Measurements from ENCODE around the gene RPS6KA2.
A peak's percentile ranks its signal among the peaks of the same experiment; 100 is the strongest.

Gene RPS6KA2

DNA sequence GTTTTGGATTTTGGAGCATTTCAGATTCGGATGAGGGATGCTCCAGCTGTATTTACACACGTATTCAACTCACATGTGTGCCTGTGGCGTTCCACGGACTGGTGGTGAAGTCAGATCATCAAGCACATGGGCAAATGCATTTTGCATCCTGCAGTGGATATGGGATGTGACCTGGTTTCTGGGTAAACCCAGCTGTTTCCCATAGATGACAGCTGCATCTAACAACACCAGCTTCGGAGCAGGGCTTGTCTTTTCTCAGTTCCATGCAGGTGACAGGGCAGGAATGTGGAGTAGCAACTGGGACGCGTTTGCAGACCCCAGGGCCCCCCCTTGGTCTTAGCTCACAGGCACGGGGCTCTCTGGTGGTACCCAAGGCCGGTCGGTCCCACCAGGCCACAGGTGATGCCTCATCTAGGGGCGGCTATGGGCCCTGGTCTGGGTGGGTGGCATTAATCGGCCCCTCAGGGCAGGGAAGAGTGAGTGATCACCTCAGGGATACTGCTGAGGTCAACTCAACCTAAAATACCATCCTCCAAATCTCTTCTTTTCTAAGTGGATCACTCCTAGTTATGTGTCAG, 123.8 kb downstream of the RPS6KA2 start:
- no peak for DNase-seq (ENCODE audit: low read depth in 3 of 3)

DNA sequence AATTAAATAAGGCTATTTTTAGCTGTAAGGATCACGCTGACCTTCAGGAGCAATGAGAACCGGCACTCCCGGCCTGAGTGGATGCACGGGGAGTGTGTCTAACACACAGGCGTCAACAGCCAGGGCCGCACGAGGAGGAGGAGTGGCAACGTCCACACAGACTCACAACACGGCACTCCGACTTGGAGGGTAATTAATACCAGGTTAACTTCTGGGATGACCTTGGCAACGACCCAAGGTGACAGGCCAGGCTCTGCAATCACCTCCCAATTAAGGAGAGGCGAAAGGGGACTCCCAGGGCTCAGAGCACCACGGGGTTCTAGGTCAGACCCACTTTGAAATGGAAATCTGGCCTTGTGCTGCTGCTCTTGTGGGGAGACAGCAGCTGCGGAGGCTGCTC, 124.6 kb downstream of the RPS6KA2 start:
- no peak for DNase-seq (ENCODE audit: low read depth in 3 of 3)

DNA sequence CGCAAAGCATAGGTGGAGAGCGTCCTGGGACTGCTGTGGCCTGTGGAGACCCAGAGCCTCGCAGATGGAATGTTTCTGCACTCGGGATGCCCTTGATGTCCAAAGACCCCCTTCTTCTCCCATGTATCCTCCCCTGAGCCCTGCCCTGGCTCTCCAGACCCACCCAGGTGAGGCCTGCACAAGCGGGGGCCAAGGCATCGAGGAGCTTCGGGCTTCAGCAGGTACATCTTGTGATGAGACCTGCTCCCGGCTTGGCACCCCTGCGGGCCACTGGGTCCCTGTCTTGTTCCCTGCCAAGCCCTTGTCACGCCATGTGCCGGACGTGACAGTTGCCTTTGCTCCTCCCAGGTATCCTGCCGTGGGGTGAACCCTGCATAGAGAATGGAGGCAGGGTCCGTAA, 125.8 kb downstream of the RPS6KA2 start:
- DNase-seq (ENCODE audit: low read depth in 3 of 3), result no peak

DNA sequence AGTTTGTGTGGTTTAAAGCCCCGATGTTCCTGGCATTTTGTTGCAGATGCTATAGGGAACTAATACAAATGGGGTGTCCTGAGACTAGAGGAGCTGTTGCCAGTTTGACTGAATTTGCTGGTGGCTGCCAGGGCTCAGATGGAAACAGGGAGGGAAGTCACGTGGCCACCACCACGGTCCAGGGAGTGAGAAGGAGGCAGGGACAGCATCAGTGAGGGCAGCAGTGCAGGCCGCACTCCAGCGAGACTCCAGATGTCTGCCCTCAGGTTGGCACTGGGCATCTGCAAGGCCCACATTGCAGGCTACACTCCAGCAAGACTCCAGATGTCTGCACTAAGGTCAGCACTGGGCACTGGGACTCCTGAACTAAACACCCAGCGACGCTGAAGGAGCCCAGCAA, 126.8 kb downstream of the RPS6KA2 start:
- DNase-seq (ENCODE audit: low read depth in 3 of 3), result no peak

DNA sequence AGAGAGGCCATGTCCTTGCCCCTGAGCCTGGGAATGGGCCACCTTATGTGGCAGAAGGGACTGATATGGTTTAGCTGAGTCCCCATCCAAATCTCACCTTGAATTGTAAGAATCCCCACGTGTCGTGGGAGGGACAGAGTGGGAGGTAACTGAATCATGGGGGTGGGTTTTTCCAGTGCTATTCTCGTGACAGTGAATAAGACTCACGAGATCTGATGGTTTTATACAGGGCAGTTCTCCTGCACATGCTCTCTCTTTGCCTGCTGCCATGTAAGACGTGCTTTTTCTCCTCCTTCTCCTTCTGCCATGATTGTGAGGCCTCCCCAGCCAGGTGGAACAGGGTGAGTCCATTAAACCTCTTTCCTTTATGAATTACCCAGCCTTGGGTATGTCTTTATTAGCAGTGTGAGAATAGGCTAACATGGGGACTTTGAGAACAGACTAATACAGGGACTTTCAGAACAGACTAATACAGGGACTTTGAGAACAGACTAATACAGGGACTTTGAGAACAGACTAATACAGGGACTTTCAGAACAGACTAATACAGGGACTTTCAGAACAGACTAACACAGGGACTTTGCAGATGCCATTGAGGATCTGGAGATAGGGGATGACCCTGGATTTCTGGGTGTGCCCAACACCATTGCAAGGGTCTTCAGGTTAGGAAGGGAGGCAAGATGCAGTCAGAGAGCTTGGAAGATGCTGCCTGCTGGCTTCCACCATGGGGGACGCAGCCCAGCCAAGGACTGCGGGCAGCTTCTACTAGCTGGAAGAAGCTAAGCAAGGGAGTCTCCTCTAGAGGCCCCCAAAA, 127.5 kb downstream of the RPS6KA2 start:
- no peak for DNase-seq (ENCODE audit: low read depth in 3 of 3)

DNA sequence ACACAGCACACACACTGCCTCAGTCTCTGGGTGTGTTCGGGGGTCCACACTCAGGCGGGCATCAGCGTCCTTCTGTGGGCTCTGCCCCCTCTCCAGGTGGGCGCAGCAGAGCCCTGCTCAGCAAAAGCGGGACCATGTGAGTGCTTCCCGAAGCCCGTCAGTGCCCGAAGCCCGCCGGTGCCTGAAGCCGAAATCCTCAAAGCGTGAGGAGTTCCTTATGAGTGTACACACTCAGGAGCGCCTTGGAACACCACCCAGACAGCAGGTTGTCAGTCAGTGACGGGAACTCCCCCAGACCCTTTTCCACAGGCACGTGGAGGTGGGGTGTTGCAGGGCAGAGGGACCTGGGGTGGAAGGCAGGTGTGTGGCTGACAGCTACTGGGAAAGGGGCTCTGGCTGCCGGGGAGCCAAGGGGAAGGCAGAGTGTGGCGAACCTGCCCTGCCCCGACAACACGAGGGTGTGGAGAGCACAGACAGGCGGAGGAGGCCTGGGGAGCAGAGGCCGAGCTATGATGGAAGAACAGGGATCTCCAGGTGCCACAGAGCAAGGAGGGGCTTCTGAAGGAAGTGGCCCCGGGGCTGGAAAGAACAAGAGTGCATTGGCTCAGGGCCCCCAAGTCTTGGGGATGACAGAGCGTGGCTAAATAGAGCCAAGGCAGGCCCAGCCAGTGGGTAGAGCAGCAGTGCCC, 128.2 kb downstream of the RPS6KA2 start:
- DNase-seq (ENCODE audit: low read depth in 3 of 3), result no peak

DNA sequence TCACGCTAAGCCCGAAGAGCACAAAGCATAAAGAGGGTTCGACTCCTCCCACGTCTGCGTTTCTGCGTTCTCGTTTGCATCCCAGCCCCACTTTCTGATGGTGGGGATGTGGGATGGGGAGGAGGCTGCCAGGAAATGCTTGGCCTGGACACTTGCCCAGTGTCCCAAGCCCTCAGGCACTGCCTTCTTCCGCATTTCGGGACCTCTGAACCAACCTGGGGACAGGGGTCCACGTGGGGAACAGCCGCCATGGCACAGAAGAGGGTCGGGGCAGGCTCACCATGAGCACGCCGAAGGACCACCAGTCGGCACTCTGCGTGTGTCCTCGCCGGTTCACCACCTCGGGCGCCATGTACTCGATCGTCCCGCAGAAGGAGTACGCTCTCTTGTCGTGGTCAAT, 128.8 kb downstream of the RPS6KA2 start:
- no peak for DNase-seq (ENCODE audit: low read depth in 3 of 3)

DNA sequence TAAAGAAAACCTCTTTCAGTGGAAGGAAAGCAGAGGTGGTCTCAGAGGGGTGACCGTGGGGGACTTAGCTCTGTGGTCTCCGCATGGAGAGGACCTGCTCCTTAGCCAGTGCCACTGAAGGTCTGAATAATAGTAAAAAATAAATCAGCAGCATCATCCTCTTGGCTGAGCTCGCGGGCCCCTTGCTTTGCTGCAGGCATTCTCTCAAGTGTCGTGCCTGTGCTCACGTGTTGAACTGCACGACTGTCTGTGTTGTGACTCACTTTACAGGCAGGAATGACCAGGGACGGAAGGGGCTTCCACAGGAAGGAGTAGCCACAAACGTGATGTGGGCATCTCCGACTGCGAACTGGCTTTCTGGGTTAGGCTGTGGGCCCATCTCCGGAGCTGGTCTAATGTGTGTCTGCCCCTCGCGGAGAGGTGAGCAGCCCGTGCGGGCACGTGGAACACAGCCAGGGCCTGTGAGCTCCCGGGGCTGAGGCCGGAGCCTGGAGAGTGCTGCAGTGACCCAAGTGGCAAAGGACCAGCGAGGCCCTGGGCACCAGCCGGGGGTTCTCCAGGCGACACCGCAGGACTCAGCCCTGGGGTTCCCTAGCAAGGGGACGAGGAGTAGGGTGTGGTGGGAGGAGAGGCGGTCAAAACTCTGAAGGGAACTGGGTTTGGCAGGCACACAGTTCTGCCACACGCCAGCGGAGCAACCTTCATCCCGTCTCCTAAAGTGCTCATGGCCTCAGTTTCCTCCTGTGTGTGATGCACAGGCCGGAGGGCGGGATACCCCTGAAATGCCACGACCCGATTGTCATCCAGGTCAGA, 129.8 kb downstream of the RPS6KA2 start:
- DNase-seq (ENCODE audit: low read depth in 3 of 3), result no peak

DNA sequence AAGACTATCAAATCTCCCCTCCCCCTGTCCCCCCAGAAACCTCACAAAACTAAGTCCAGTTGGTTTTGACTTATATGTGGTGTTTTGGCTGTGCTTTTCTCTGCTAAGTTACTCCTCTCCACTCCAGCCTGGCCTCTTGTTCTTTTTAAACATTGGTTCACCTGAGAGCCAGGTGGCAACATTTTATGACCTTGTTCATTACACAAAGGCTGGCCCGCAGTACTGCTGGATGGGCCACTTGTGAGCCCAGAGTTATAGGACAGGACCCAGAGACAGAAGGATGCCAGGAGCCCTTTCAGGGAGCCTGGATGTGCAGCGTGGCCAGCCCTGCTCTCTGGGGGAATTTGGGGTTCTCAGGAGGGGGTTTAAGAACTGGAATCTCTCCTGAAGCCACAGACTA, 130.6 kb downstream of the RPS6KA2 start:
- no peak for DNase-seq (ENCODE audit: low read depth in 3 of 3)

DNA sequence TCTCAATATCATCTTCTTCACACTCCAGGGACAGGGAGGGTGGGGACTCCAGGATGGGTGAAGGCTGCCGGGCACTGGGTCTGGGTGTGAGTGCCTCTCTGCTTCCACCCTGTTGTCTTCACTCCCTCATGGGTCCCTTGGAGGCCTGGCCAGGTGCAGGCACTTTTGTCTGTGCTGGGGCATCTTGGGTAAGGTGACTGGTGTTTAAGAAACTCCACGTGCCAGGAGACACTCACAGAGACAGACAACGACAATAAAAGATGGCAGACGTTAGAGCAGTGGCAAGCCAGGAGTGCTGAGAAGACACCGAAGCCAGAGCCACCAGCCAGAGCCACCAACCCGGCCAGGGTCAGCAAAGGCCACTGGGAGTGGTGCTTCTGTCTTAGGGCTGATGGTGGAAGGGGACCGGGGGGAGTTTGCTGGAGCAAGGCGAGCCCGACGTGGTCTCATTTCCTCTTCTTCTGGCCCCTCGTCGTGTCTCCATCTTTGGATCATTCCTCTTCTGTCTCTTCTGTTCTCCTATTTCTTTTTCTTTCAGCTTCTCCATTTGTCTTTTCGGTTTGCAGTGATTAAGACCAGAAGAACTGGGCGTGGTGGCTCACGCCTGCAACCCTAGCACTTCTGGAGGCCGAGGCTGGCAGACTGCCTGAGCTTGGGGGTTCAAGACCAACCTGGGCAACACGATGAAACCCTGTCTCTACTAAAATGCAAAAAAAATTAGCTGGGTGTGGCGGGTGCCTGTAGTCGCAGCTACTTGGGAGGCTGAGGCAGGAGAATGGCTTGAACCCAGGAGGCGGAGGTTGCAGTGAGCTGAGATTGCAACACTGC, 131.3 kb downstream of the RPS6KA2 start:
- DNase-seq (ENCODE audit: low read depth in 3 of 3), result no peak

DNA sequence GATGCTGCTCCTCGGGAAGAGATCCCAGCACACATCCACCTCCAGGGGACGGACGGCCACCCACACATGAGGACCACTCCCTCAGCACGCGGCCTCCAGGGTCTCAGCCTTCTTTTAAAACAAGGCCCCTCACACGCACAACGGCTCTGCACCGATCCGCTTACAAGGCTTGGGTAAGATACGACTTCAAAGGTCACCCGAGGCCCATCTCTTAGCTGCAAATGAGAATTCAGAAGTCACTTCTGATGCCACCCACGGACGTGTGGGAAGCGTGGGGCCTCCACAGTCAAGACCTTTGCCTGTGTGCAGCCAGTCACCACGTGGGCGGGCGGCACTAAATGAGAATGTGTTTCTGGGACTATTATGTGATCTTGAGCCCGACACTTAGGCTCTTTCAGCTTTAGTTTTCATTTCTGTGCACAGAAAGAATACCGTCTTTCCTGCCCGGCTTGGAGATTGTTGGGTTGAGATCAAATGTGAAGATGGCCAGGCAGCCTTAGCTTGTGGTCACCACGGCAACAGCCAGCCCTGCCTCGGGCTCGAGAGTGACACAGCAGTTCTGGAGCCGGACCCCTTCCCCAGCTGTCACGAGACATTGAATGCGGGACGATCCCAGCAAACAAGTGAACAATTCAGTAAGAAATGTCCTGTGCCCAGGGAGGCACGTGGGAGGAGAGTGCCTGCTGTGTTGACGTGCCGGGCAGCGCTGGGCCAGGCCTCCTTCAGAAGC, 132.1 kb downstream of the RPS6KA2 start:
- DNase-seq (ENCODE audit: low read depth in 3 of 3), result peak; percentile 6 to 48 (median 24)

DNA sequence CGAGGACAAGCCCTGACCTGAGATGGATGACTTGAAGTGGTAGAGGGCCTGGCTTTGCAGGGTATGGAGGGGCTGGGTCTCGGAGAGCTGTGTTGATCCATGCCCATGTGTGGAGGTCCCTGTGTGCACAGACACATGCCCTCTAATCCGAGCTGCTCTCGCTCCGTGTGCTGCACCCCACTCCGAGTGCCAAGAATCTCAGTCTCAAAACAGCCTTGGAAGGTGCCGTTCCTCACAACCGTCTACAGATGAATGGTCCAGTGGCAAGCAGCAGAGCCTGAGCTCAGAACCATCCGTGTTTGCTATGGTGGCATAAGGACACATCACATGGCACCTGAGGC, 133.0 kb downstream of the RPS6KA2 start:
- no peak for DNase-seq (ENCODE audit: low read depth in 3 of 3)

DNA sequence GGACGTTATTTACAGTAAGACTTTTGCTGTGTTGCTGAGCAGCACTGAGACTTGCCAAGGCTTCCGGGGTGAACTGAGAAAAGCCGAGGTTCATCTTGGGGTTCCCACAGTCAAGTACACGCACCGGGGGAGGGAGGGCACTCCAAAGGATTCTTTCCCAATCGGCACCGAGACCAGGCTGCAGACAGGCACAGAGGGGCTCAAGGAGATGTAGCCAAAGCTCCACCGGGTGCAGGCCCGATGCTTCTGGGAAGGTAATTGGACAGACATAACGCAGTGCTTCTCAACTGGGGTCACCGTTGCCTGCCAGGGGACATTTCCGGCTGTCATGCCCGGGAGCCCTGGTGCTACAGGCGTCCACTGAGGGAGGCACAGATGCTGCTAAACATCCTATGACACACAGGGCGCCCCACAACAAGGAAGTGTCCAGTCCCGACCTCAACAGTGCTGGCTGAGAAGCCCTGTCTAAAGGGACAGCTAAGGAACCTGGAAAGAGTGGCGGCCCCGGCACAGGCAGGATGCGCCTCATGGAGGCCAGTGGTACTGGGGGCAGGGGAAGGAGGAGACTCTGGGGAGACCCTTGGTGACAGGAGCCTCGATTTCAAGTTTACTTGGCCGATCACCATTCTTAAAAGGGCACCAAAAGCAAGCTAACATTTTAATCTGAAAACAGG, 133.5 kb downstream of the RPS6KA2 start:
- no peak for DNase-seq (ENCODE audit: low read depth in 3 of 3)

DNA sequence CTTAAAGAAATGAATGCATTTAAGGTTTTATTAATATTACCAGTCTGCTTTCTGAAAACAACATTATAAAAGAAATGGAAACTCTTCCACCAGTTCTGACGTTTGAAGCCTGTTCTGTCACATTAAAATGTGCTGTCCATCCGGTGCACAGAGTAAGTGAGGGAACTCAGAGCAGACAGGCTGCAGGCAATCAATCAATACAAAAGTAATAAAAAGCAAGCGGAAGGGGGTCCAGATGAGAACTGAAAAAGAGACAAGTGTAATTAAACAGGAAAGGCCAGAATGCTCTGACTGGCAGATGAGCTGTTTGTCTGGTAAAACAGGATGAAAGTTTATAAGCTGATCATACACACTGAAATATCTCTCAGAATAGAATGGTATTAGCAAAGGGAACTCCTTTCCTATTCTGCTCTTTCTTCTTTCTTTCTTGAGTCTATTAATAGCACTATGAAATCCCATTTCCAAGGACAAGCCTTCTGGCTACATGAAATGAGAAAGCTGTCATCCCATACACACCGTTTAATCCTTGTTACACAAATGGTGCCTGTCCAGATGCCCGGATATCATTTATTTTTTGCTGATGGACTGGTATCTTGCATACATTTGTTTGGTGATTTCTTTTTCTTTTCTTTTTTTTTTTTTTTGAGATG, 134.8 kb downstream of the RPS6KA2 start:
- DNase-seq (ENCODE audit: low read depth in 3 of 3), result no peak

DNA sequence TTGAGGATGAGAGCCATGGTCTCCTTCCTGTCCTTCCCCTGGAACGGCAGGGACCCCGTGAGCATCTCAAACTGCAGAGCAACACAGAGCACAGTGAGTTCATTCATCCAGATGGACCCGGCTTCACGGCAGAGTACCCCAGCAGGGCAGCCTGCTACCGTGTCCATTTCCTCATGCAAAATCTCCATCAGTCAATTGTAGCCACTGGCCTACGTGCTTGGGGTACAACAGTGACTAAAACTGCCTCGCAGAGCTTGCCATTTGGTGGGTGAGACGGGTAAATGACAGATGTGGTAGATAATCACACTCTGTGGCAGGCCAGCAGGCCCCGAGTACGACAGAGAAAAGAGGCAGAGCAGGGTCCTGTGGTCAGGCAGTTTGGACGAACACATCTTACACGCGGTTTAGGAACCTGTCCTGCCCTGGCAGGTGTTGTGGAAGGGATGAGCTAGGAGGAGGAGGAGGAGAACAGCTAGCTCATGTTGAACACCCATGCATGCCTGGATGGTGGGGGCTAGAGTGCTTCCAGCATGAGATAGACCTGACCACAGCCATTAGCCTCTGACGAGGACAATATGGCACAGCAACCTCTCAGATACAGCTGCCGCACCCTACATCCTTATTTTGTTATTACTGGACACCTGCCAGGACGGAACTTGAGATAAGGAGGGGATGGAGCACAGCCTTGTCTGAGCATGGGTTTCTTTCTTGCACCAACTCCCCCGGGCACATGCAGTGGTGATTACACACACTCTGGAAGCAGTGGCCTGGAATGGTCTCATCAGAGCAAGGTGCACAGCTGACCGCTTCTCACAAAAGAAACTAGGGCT, 136.2 kb downstream of the RPS6KA2 start:
- no peak for DNase-seq (ENCODE audit: low read depth in 3 of 3)

DNA sequence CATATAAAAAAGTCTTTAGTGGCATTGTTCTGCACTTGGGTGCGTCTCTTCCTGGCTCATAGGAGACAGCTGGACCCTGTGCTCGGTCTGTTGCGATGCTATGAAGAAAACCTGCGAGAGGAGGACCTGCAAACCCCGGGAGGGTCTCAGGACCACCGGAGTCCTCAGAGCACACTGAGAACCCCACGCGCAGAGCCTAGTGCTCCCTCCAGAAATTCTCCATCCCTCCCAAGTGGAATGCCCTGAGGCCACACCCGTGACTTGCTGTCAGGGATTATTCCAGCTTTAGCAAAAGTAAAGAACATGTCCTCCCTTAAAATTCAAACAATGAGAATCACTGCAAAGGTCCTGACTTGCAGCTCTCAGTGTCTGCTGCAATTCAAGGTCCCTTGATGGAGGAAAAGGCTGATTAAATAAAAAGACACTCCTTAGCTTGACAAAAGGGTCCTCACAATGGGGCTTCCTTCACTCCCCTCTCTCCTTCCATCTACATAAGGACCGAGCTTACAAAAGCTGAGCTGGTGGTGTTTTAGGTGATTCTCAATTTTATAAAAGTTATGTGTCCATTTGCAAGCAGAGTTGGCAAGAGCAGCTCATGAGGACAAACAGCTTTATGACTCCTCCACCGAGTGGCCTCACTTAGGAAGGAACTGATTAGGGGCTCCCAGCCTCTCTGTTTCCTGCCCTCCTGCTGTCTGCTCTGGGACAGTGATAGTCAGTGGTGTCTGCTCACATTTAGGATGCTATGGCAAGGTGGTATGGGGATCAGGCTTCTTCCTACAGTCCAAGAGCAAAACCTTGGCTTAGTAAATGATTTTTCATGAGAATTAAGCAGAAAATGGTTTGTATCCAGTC, 137.5 kb downstream of the RPS6KA2 start:
- no peak for DNase-seq (ENCODE audit: low read depth in 3 of 3)

DNA sequence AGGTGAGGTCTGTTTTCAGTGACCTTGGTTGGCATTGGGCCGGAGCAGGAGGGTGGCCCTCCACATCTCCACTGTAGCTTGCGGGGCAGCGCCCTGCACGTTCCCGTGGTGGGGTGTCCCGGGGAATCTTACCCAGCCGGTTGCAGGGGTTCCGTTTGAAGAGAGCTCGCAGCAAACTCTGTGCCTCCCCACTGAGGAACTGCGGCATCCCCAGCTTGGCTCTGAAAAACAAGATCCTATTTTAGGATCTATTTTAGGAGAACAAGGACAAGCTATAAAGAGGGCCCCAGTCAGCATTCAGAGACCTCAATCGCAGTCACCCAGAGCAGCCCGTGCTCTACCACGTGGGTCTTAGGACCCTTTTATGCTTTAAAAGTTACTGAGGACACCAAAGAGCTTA, 138.3 kb downstream of the RPS6KA2 start:
- DNase-seq (ENCODE audit: low read depth in 3 of 3), result no peak

Data from stimulated activated CD4-positive, alpha-beta T cell treated with anti-CD3 and anti-CD28 coated beads, TNF-alpha, amount 100 ng/mL, for 24 hours (primary cell).